SK-N-SH treated with all-trans-retinoic acid at 6 μM for 48 hours (cell line): ENCODE measurements around the gene ESM1.

Experiments used
- ATAC-seq: fragments of 200-7000 bp; cut with Tn5 transposase; 3 replicates; pipeline ENCODE4 v1.9.1; 2020; ENCODE audit warnings: mild to moderate bottlenecking, moderate library complexity
- ARNTL ChIP-seq: fragments of 450-650 bp; formaldehyde crosslinking; IDR thresholded peaks from 2 replicates; pipeline ENCODE4 v1.5.0; 2020; ENCODE audit warnings: low read depth, mild to moderate bottlenecking, moderate library complexity, borderline replicate concordance
- BACH2 ChIP-seq: fragments of 250-450 bp; sonication (Bioruptor Pico); IDR thresholded peaks from 2 replicates; pipeline ENCODE4 v1.9.0; 2021; ENCODE audit warnings: mild to moderate bottlenecking, borderline replicate concordance
- CREB5 ChIP-seq: fragments of 250-450 bp; sonication (Bioruptor Pico); IDR thresholded peaks from 2 replicates; pipeline ENCODE4 v1.5.1; 2020; ENCODE audit warnings: low read depth, mild to moderate bottlenecking, moderate library complexity
- CSDC2 ChIP-seq: fragments of 250-450 bp; sonication (Bioruptor Pico); IDR thresholded peaks from 2 replicates; pipeline ENCODE4 v1.5.0; 2020; ENCODE audit warnings: mild to moderate bottlenecking, moderate library complexity
- CSRNP3 ChIP-seq: fragments of 250-450 bp; sonication (Bioruptor Pico); IDR thresholded peaks from 2 replicates; pipeline ENCODE4 v1.5.1; 2021; ENCODE audit warnings: mild to moderate bottlenecking, moderate library complexity
- ESRRG ChIP-seq: fragments of 250-450 bp; sonication (Bioruptor Pico); IDR thresholded peaks from 2 replicates; pipeline ENCODE4 v1.6.1; 2021; ENCODE audit warnings: mild to moderate bottlenecking
- GLIS3 ChIP-seq: fragments of 250-450 bp; sonication (Bioruptor Pico); IDR thresholded peaks from 2 replicates; pipeline ENCODE4 v1.5.0; 2020; ENCODE audit warnings: mild to moderate bottlenecking, moderate library complexity
- ISL1 ChIP-seq: fragments of 250-450 bp; sonication (Bioruptor Pico); IDR thresholded peaks from 2 replicates; pipeline ENCODE4 v2.1.2; 2022; ENCODE audit warnings: mild to moderate bottlenecking, moderate library complexity
- OSR1 ChIP-seq: fragments of 250-450 bp; sonication (Bioruptor Pico); IDR thresholded peaks from 2 replicates; pipeline ENCODE4 v1.8.0; 2022; ENCODE audit warnings: moderate library complexity, mild to moderate bottlenecking, inconsistent platforms
- PATZ1 ChIP-seq: fragments of 250-450 bp; sonication (Bioruptor Pico); IDR thresholded peaks from 2 replicates; pipeline ENCODE4 v1.8.0; 2020; ENCODE audit warnings: mild to moderate bottlenecking, moderate library complexity, borderline replicate concordance
- POU6F1 ChIP-seq: fragments of 250-450 bp; sonication (Bioruptor Pico); IDR thresholded peaks from 2 replicates; pipeline ENCODE4 v1.8.0; 2021; ENCODE audit warnings: low read depth, mild to moderate bottlenecking, moderate library complexity, borderline replicate concordance
- PPARA ChIP-seq: fragments of 250-450 bp; sonication (Bioruptor Pico); IDR thresholded peaks from 2 replicates; pipeline ENCODE4 v1.5.0; 2020; ENCODE audit warnings: mild to moderate bottlenecking, borderline replicate concordance
- RARB ChIP-seq: fragments of 250-450 bp; sonication (Bioruptor Pico); IDR thresholded peaks from 2 replicates; pipeline ENCODE4 v1.8.0; 2021; ENCODE audit warnings: mild to moderate bottlenecking, moderate library complexity
- SNAI2 ChIP-seq: fragments of 250-450 bp; sonication (Bioruptor Pico); IDR thresholded peaks from 2 replicates; pipeline ENCODE4 v1.5.0; 2020; ENCODE audit warnings: mild to moderate bottlenecking, moderate library complexity
- TCF4 ChIP-seq: fragments of 250-450 bp; sonication (Bioruptor Pico); IDR thresholded peaks from 2 replicates; pipeline ENCODE4 v1.8.0; 2021; ENCODE audit warnings: mild to moderate bottlenecking, moderate library complexity, borderline replicate concordance
- TOX ChIP-seq: fragments of 250-450 bp; sonication (Bioruptor Pico); IDR thresholded peaks from 2 replicates; pipeline ENCODE4 v1.8.0; 2021; ENCODE audit warnings: mild to moderate bottlenecking, moderate library complexity, borderline replicate concordance
- TSHZ2 ChIP-seq: fragments of 250-450 bp; sonication (Bioruptor Pico); IDR thresholded peaks from 2 replicates; pipeline ENCODE4 v1.5.0; 2020; ENCODE audit warnings: mild to moderate bottlenecking, moderate library complexity
- ZC3H10 ChIP-seq: fragments of 250-450 bp; sonication (Bioruptor Pico); IDR thresholded peaks from 2 replicates; pipeline ENCODE4 v1.5.1; 2021; ENCODE audit warnings: mild to moderate bottlenecking, moderate library complexity
- ZFP3 ChIP-seq: fragments of 250-450 bp; sonication (Bioruptor Pico); IDR thresholded peaks from 2 replicates; pipeline ENCODE4 v1.5.0; 2020; ENCODE audit warnings: mild to moderate bottlenecking, moderate library complexity
- ZFP30 ChIP-seq: fragments of 450-650 bp; formaldehyde crosslinking; IDR thresholded peaks from 2 replicates; pipeline ENCODE4 v1.5.0; 2022; ENCODE audit warnings: mild to moderate bottlenecking, moderate library complexity
- ZNF565 ChIP-seq: fragments of 450-650 bp; formaldehyde crosslinking; conservative IDR thresholded peaks from 2 replicates; pipeline ENCODE4 v1.5.0; 2020; ENCODE audit warnings: low read depth, mild to moderate bottlenecking, moderate library complexity
- ZNF70 ChIP-seq: fragments of 450-650 bp; formaldehyde crosslinking; IDR thresholded peaks from 2 replicates; pipeline ENCODE4 v1.5.0; 2020; ENCODE audit warnings: mild to moderate bottlenecking, moderate library complexity
- ZNF8 ChIP-seq: fragments of 450-650 bp; formaldehyde crosslinking; IDR thresholded peaks from 2 replicates; pipeline ENCODE4 v1.5.0; 2020; ENCODE audit warnings: mild to moderate bottlenecking, moderate library complexity

The ESM1 gene

GRCh38 chr5:54994628-54995027 is 9.2 kb upstream of the ESM1 start:
- TF ChIP-seq ZFP30 (CRISPR knock-in tag) = no peak
- no peak for TF ChIP-seq ZNF8 (CRISPR knock-in tag)
- TF ChIP-seq TOX (CRISPR knock-in tag) = no peak
- no peak for TF ChIP-seq ZNF565 (CRISPR knock-in tag)
- no peak for TF ChIP-seq CSRNP3
- TF ChIP-seq SNAI2 (CRISPR knock-in tag) = no peak
- TF ChIP-seq PPARA (CRISPR knock-in tag) = no peak
- TF ChIP-seq TCF4 (CRISPR knock-in tag) = no peak
- TF ChIP-seq ESRRG (CRISPR knock-in tag) = no peak
- no peak for TF ChIP-seq TSHZ2
- TF ChIP-seq ISL1 (CRISPR knock-in tag) = no peak
- no peak for TF ChIP-seq ARNTL (CRISPR knock-in tag)
- no peak for TF ChIP-seq ZC3H10 (CRISPR knock-in tag)
- TF ChIP-seq BACH2 (CRISPR knock-in tag) = no peak
- TF ChIP-seq OSR1 (CRISPR knock-in tag) = no peak
- no peak for TF ChIP-seq RARB (CRISPR knock-in tag)
- TF ChIP-seq CSDC2 (CRISPR knock-in tag) = no peak
- no peak for ATAC-seq

GRCh38 chr5:54993318-54993717 is 7.9 kb upstream of the ESM1 start:
- peak; percentile 68 for ATAC-seq
- no peak for TF ChIP-seq ARNTL (CRISPR knock-in tag)
- no peak for TF ChIP-seq SNAI2 (CRISPR knock-in tag)
- no peak for TF ChIP-seq ZNF565 (CRISPR knock-in tag)
- TF ChIP-seq POU6F1 (CRISPR knock-in tag) = no peak
- TF ChIP-seq ZNF70 (CRISPR knock-in tag) = no peak
- no peak for TF ChIP-seq TOX (CRISPR knock-in tag)
- TF ChIP-seq RARB (CRISPR knock-in tag) = no peak
- TF ChIP-seq OSR1 (CRISPR knock-in tag) = no peak
- no peak for TF ChIP-seq ZC3H10 (CRISPR knock-in tag)
- no peak for TF ChIP-seq PPARA (CRISPR knock-in tag)
- no peak for TF ChIP-seq PATZ1 (CRISPR knock-in tag)
- TF ChIP-seq ZFP3 (CRISPR knock-in tag) = no peak
- TF ChIP-seq BACH2 (CRISPR knock-in tag) = no peak
- no peak for TF ChIP-seq CREB5 (CRISPR knock-in tag)
- no peak for TF ChIP-seq TSHZ2
- TF ChIP-seq CSDC2 (CRISPR knock-in tag) = no peak
- no peak for TF ChIP-seq GLIS3
